ENCODE results near the gene MTHFD2. TPM values are rescaled to one million over a fixed set of nuclear protein-coding genes. Genes with fewer than 3 reads are reported as not detected.

Gene MTHFD2
- total RNA-seq, 1 donor from 2014 or later = 31.7 TPM

GRCh38 chr2:74252036-74252435, 53.6 kb downstream of the MTHFD2 start:
- no peak overlapping the region for H3K4me3 ChIP-seq
- no peak overlapping the region for H3K27ac ChIP-seq
- DNase-seq (ENCODE audit: low spot score in 2 of 2) = no peak
- TF ChIP-seq CTCF (IDR thresholded peaks at IDR 0.05) = no peak
- no peaks in the 10 kb centered on the region for H3K36me3 ChIP-seq
- no peaks in the 10 kb centered on the region for H3K9me3 ChIP-seq
- no peaks in the 10 kb centered on the region for H3K27me3 ChIP-seq
- intact Hi-C loops (cut with DNase I) = no loop called here
- peaks cover 0 to 2% of the 10 kb centered on the region in 2 donors for H3K4me1 ChIP-seq

GRCh38 chr2:74252862-74253261, 54.4 kb downstream of the MTHFD2 start:
- peaks cover 0 to 2% of the 10 kb centered on the region in 2 donors for H3K4me1 ChIP-seq
- H3K27ac ChIP-seq = peak overlapping the region in 1 of 2 donors; percentile 1
- no peak overlapping the region for H3K4me3 ChIP-seq
- H3K36me3 ChIP-seq = no peaks in the 10 kb centered on the region
- no peaks in the 10 kb centered on the region for H3K27me3 ChIP-seq
- intact Hi-C loops (cut with DNase I) = no loop called here
- DNase-seq (ENCODE audit: low spot score in 2 of 2) = no peak
- TF ChIP-seq CTCF (IDR thresholded peaks at IDR 0.05) = no peak
- H3K9me3 ChIP-seq = no peaks in the 10 kb centered on the region

- Histone ChIP-seq H3K4me1 (peaks cover 0 to 2% of the 10 kb centered on the region in 2 donors), H3K4me3 (no peak overlapping the region), H3K36me3 (no peaks in the 10 kb centered on the region), H3K27me3 (no peaks in the 10 kb centered on the region), H3K9me3 (no peaks in the 10 kb centered on the region), H3K27ac (peak overlapping the region in 1 of 2 donors; percentile 1)
- TF ChIP-seq CTCF (IDR thresholded peaks at IDR 0.05) = no peak
- intact Hi-C loops (cut with DNase I) = no loop called here
- no peak for DNase-seq (ENCODE audit: low spot score in 2 of 2)
Observed at GRCh38 chr2:74253306-74253970, 55.0 kb downstream of the MTHFD2 start.

GRCh38 chr2:74253971-74254310, 55.5 kb downstream of the MTHFD2 start:
- no peak for TF ChIP-seq CTCF (IDR thresholded peaks at IDR 0.05)
- H3K36me3 ChIP-seq = no peaks in the 10 kb centered on the region
- intact Hi-C loops (cut with DNase I) = no loop called here
- peaks cover 0 to 2% of the 10 kb centered on the region in 2 donors for H3K4me1 ChIP-seq
- H3K27me3 ChIP-seq = no peaks in the 10 kb centered on the region
- no peak for DNase-seq (ENCODE audit: low spot score in 2 of 2)
- H3K9me3 ChIP-seq = no peaks in the 10 kb centered on the region
- no peak overlapping the region for H3K4me3 ChIP-seq
- peak overlapping the region in 1 of 2 donors; percentile 24 for H3K27ac ChIP-seq

- H3K27ac ChIP-seq = no peak overlapping the region
- H3K9me3 ChIP-seq = no peaks in the 10 kb centered on the region
- no peak for TF ChIP-seq CTCF (IDR thresholded peaks at IDR 0.05)
- H3K4me3 ChIP-seq = no peak overlapping the region
- H3K4me1 ChIP-seq = peaks cover 0 to 2% of the 10 kb centered on the region in 2 donors
- no peak for DNase-seq (ENCODE audit: low spot score in 2 of 2)
- no peaks in the 10 kb centered on the region for H3K27me3 ChIP-seq
- intact Hi-C loops (cut with DNase I) = no loop called here
- no peaks in the 10 kb centered on the region for H3K36me3 ChIP-seq
Observed at GRCh38 chr2:74255660-74256213, 57.3 kb downstream of the MTHFD2 start.

Measured in ascending aorta (tissue), 2 donors.